Activated CD4-positive, alpha-beta memory T cell treated with anti-CD3 and anti-CD28 coated beads for 36 hours (primary cell): Measurements from ENCODE around the gene TMEM94. TPM values are rescaled to one million over a fixed set of nuclear protein-coding genes. Genes with fewer than 3 reads are reported as not detected.

Experiments
- CTCF ChIA-PET: fragments of 350-600 bp; sonication (Branson Sonifier 250); formaldehyde crosslinking; loops from one replicate; lab custom pipeline; 2021; ENCODE audit warnings: antibody characterized with exemption, inconsistent platforms; lab: Charles Lee
- POLR2A ChIA-PET: fragments of 350-600 bp; sonication (Branson Sonifier 250); formaldehyde crosslinking; loops from one replicate; lab custom pipeline; 2021; ENCODE audit warnings: antibody characterized with exemption; lab: Charles Lee
- DNase-seq: peaks from one replicate; pipeline ENCODE4 v3.0.0-alpha.2; 2020
- H3K27ac Mint-ChIP-seq: one replicate; pipeline ENCODE4 v1.8.0; 2021; ENCODE audit warnings: mixed read lengths
- H3K27me3 Mint-ChIP-seq: one replicate; pipeline ENCODE4 v1.8.0; 2021; ENCODE audit warnings: mixed read lengths
- H3K36me3 Mint-ChIP-seq: one replicate; pipeline ENCODE4 v1.8.0; 2021; ENCODE audit warnings: mixed read lengths
- H3K4me1 Mint-ChIP-seq: one replicate; pipeline ENCODE4 v1.8.0; 2021; ENCODE audit warnings: low read depth, mixed read lengths
- H3K4me3 Mint-ChIP-seq: one replicate; pipeline ENCODE4 v1.8.0; 2021; ENCODE audit warnings: mild to moderate bottlenecking, mixed read lengths
- H3K9me3 Mint-ChIP-seq: one replicate; pipeline ENCODE4 v1.8.0; 2021; ENCODE audit warnings: mixed read lengths
- intact Hi-C: fragments of 100-400 bp; cut with micrococcal nuclease; formaldehyde crosslinking; loops from one replicate; pipeline ENCODE4 v1.15.1; 2023
- total RNA-seq, 2 experiments: library from RNA; stranded (reverse); gene quantifications; one replicate each; pipeline ENCODE4 v1.2.3, GENCODE V29; 2021

TMEM94 gene
- total RNA-seq, 2 experiments from 2014 or later, result 51.4 to 53.0 TPM

- Mint-ChIP-seq H3K4me3 (no peak overlapping the region), H3K9me3 (no peaks in the 10 kb centered on the region), H3K36me3 (no peaks in the 10 kb centered on the region), H3K27ac (no peak overlapping the region), H3K4me1 (no peaks in the 10 kb centered on the region), H3K27me3 (no peaks in the 10 kb centered on the region)
- intact Hi-C loops, result no loop called here
- CTCF ChIA-PET, result no interaction called here
- POLR2A ChIA-PET, result interaction anchor here (0.7 kb wide), 1 partner anchor 60 kb away, joined by 3 read pairs; no protein-coding TSS in a partner anchor
- no peak for DNase-seq
These were observed 51.6 kb downstream of the TMEM94 start for GRCh38 chr17:75507733-75508719.

GRCh38 chr17:75508931-75509361, 52.5 kb downstream of the TMEM94 start:
- H3K27ac Mint-ChIP-seq, result no peak overlapping the region
- DNase-seq, result no peak
- H3K9me3 Mint-ChIP-seq, result no peaks in the 10 kb centered on the region
- intact Hi-C loops, result no loop called here
- peaks cover 2% of the 10 kb centered on the region for H3K27me3 Mint-ChIP-seq
- H3K4me1 Mint-ChIP-seq, result no peaks in the 10 kb centered on the region
- no peaks in the 10 kb centered on the region for H3K36me3 Mint-ChIP-seq
- H3K4me3 Mint-ChIP-seq, result no peak overlapping the region
- POLR2A ChIA-PET, result no interaction called here
- CTCF ChIA-PET, result no interaction called here

- Mint-ChIP-seq H3K27ac (no peak overlapping the region), H3K36me3 (no peaks in the 10 kb centered on the region), H3K4me3 (no peak overlapping the region), H3K27me3 (peaks cover 4% of the 10 kb centered on the region), H3K4me1 (no peaks in the 10 kb centered on the region), H3K9me3 (no peaks in the 10 kb centered on the region)
- intact Hi-C loops, result no loop called here
- POLR2A ChIA-PET, result no interaction called here
- DNase-seq, result no peak
- CTCF ChIA-PET, result no interaction called here
These were observed 53.3 kb downstream of the TMEM94 start for GRCh38 chr17:75509528-75510258.

- Mint-ChIP-seq H3K4me3 (no peak overlapping the region), H3K9me3 (no peaks in the 10 kb centered on the region), H3K27me3 (peaks cover 4% of the 10 kb centered on the region), H3K27ac (no peak overlapping the region), H3K4me1 (no peaks in the 10 kb centered on the region), H3K36me3 (no peaks in the 10 kb centered on the region)
- no peak for DNase-seq
- intact Hi-C loops, result no loop called here
- CTCF ChIA-PET, result no interaction called here
- POLR2A ChIA-PET, result no interaction called here
These were observed 54.8 kb downstream of the TMEM94 start for GRCh38 chr17:75511270-75511609.

GRCh38 chr17:75511610-75512575, 55.5 kb downstream of the TMEM94 start:
- Mint-ChIP-seq H3K36me3 (no peaks in the 10 kb centered on the region), H3K4me3 (no peak overlapping the region), H3K27me3 (peaks cover 4% of the 10 kb centered on the region), H3K27ac (no peak overlapping the region), H3K9me3 (no peaks in the 10 kb centered on the region), H3K4me1 (no peaks in the 10 kb centered on the region)
- no peak for DNase-seq
- POLR2A ChIA-PET, result no interaction called here
- CTCF ChIA-PET, result no interaction called here
- intact Hi-C loops, result no loop called here

GRCh38 chr17:75512926-75513640, 56.6 kb downstream of the TMEM94 start:
- Mint-ChIP-seq H3K36me3 (peaks cover 5% of the 10 kb centered on the region), H3K9me3 (no peaks in the 10 kb centered on the region), H3K27ac (no peak overlapping the region), H3K4me3 (no peak overlapping the region), H3K27me3 (peaks cover 4% of the 10 kb centered on the region), H3K4me1 (peaks cover 10% of the 10 kb centered on the region)
- DNase-seq, result no peak
- intact Hi-C loops, result no loop called here
- ChIA-PET POLR2A (interaction anchor here (0.6 kb wide), 1 partner anchor 322 kb away, joined by 3 read pairs; no protein-coding TSS in a partner anchor), CTCF (interaction anchor here (0.6 kb wide), 1 partner anchor 52 kb away, joined by 3 read pairs; no protein-coding TSS in a partner anchor)

GRCh38 chr17:75513641-75514000, 57.2 kb downstream of the TMEM94 start:
- no peak for DNase-seq
- no peak overlapping the region for H3K4me3 Mint-ChIP-seq
- H3K36me3 Mint-ChIP-seq, result peaks cover 10% of the 10 kb centered on the region
- peaks cover 16% of the 10 kb centered on the region for H3K4me1 Mint-ChIP-seq
- no peaks in the 10 kb centered on the region for H3K9me3 Mint-ChIP-seq
- ChIA-PET CTCF (interaction anchor here (0.5 to 0.6 kb wide), 2 partner anchors 53 to 191 kb away, joined by 3 read pairs; no protein-coding TSS in a partner anchor), POLR2A (interaction anchor here (0.6 kb wide), 1 partner anchor 322 kb away, joined by 3 read pairs; no protein-coding TSS in a partner anchor)
- H3K27me3 Mint-ChIP-seq, result peaks cover 4% of the 10 kb centered on the region
- no peak overlapping the region for H3K27ac Mint-ChIP-seq
- intact Hi-C loops, result no loop called here

GRCh38 chr17:75514299-75514918, 58.0 kb downstream of the TMEM94 start:
- ChIA-PET POLR2A (no interaction called here), CTCF (interaction anchor here (0.5 to 0.7 kb wide), 2 partner anchors 59 to 191 kb away, joined by 3 read pairs; no protein-coding TSS in a partner anchor)
- H3K27me3 Mint-ChIP-seq, result peaks cover 4% of the 10 kb centered on the region
- peaks cover 17% of the 10 kb centered on the region for H3K4me1 Mint-ChIP-seq
- H3K36me3 Mint-ChIP-seq, result peaks cover 11% of the 10 kb centered on the region
- intact Hi-C loops, result no loop called here
- DNase-seq, result no peak
- H3K9me3 Mint-ChIP-seq, result no peaks in the 10 kb centered on the region
- no peak overlapping the region for H3K27ac Mint-ChIP-seq
- H3K4me3 Mint-ChIP-seq, result peak overlapping the region; percentile 57

GRCh38 chr17:75514919-75515495, 58.6 kb downstream of the TMEM94 start:
- Mint-ChIP-seq H3K27me3 (peaks cover 4% of the 10 kb centered on the region), H3K36me3 (peaks cover 15% of the 10 kb centered on the region), H3K4me1 (peaks cover 17% of the 10 kb centered on the region), H3K27ac (no peak overlapping the region), H3K9me3 (no peaks in the 10 kb centered on the region), H3K4me3 (peak overlapping the region; percentile 57)
- POLR2A ChIA-PET, result no interaction called here
- intact Hi-C loops, result loop anchor here (5.0 kb wide), 2 partner anchors 228 to 243 kb away; partner anchors contain the start of genes MIF4GD and SLC25A19
- no peak for DNase-seq
- CTCF ChIA-PET, result interaction anchor here (0.7 kb wide), 1 partner anchor 59 kb away, joined by 3 read pairs; no protein-coding TSS in a partner anchor
